22Rv1 (cell line): Measurements from ENCODE around the gene FRRS1.

Experiments used
- ZFX ChIP-seq: fragments of 450-650 bp; IDR thresholded peaks from 2 replicates; pipeline ENCODE4 v1.6.1; 2017; ENCODE audit warnings: antibody characterized with exemption, borderline replicate concordance
- TF ChIP-seq, protein P1 (sequence below): fragments of 450-650 bp; IDR thresholded peaks from 2 replicates; pipeline ENCODE4 v1.5.1; 2017; ENCODE audit warnings: mild to moderate bottlenecking

DNA sequence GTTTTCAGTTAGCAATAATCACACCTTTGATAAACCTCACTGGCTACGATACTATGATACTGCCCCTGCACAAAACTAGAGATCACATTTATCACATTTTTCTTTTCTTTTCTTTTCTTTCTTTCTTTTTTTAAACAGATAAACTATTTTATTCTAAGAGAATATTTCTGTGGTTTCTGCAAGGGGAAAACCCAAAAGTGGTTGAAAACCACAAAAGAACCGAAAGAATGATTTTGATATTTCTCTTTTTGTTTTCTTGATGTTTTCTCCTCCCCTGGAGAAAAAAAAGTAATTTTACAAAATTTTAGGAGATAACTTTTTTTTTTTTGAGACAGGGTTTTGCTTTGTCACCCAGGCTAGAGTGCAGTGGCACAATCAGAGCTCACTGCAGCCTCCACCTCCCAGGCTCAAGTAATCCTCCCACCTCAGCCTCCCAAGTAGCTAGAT is 18.4 kb upstream of the FRRS1 start:
- TF ChIP-seq, protein P1, sequence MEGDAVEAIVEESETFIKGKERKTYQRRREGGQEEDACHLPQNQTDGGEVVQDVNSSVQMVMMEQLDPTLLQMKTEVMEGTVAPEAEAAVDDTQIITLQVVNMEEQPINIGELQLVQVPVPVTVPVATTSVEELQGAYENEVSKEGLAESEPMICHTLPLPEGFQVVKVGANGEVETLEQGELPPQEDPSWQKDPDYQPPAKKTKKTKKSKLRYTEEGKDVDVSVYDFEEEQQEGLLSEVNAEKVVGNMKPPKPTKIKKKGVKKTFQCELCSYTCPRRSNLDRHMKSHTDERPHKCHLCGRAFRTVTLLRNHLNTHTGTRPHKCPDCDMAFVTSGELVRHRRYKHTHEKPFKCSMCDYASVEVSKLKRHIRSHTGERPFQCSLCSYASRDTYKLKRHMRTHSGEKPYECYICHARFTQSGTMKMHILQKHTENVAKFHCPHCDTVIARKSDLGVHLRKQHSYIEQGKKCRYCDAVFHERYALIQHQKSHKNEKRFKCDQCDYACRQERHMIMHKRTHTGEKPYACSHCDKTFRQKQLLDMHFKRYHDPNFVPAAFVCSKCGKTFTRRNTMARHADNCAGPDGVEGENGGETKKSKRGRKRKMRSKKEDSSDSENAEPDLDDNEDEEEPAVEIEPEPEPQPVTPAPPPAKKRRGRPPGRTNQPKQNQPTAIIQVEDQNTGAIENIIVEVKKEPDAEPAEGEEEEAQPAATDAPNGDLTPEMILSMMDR, result no peak
- no peak for TF ChIP-seq ZFX
